Measurements from ENCODE around the gene UPK3B.
"Not testable (repeated sequence)": the region's sequence is repeated elsewhere in the genome, so short reads cannot be mapped to it uniquely, and the experiment has no call there.

The UPK3B gene

GRCh38 chr7:76513817-76514799 lies 3.8 kb downstream of the UPK3B start:
- FAIRE-seq: no peak

GRCh38 chr7:76514926-76515771 lies 4.8 kb downstream of the UPK3B start:
- FAIRE-seq: no peak

GRCh38 chr7:76515999-76516443 lies 5.7 kb downstream of the UPK3B start:
- no peak for FAIRE-seq

GRCh38 chr7:76516932-76517331 lies 6.6 kb downstream of the UPK3B start:
- not testable (repeated sequence) for FAIRE-seq

GRCh38 chr7:76526183-76526582 lies 15.8 kb downstream of the UPK3B start:
- FAIRE-seq: not testable (repeated sequence)

- not testable (repeated sequence) for FAIRE-seq
These were observed 21.3 kb downstream of the UPK3B start for GRCh38 chr7:76531643-76532042.

- not testable (repeated sequence) for FAIRE-seq
These were observed 32.8 kb downstream of the UPK3B start, which contains the start of gene SPDYE16 for GRCh38 chr7:76543197-76543596. Gene SPDYE16 (minus strand): TSS chr7:76543297. CDS start chr7:76541459, 1,838 bp downstream.

GRCh38 chr7:76549025-76549854 lies 38.9 kb downstream of the UPK3B start:
- not testable (repeated sequence) for FAIRE-seq

- FAIRE-seq: not testable (repeated sequence)
These were observed 39.5 kb downstream of the UPK3B start for GRCh38 chr7:76549855-76550248.

GRCh38 chr7:76551992-76552391 lies 41.6 kb downstream of the UPK3B start:
- not testable (repeated sequence) for FAIRE-seq

GRCh38 chr7:76559685-76560084 lies 49.3 kb downstream of the UPK3B start:
- not testable (repeated sequence) for FAIRE-seq

- not testable (repeated sequence) for FAIRE-seq
These were observed 49.8 kb downstream of the UPK3B start for GRCh38 chr7:76560157-76560556.

GRCh38 chr7:76561342-76561741 lies 51.0 kb downstream of the UPK3B start:
- not testable (repeated sequence) for FAIRE-seq

- not testable (repeated sequence) for FAIRE-seq
These were observed 54.6 kb downstream of the UPK3B start for GRCh38 chr7:76565001-76565400.

All from islet of Langerhans (tissue), 1 donor.